ENCODE measurements around the gene HAUS3.
A peak's percentile ranks its signal among the peaks of the same experiment; 100 is the strongest.

Gene HAUS3, protein sequence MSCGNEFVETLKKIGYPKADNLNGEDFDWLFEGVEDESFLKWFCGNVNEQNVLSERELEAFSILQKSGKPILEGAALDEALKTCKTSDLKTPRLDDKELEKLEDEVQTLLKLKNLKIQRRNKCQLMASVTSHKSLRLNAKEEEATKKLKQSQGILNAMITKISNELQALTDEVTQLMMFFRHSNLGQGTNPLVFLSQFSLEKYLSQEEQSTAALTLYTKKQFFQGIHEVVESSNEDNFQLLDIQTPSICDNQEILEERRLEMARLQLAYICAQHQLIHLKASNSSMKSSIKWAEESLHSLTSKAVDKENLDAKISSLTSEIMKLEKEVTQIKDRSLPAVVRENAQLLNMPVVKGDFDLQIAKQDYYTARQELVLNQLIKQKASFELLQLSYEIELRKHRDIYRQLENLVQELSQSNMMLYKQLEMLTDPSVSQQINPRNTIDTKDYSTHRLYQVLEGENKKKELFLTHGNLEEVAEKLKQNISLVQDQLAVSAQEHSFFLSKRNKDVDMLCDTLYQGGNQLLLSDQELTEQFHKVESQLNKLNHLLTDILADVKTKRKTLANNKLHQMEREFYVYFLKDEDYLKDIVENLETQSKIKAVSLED

DNA sequence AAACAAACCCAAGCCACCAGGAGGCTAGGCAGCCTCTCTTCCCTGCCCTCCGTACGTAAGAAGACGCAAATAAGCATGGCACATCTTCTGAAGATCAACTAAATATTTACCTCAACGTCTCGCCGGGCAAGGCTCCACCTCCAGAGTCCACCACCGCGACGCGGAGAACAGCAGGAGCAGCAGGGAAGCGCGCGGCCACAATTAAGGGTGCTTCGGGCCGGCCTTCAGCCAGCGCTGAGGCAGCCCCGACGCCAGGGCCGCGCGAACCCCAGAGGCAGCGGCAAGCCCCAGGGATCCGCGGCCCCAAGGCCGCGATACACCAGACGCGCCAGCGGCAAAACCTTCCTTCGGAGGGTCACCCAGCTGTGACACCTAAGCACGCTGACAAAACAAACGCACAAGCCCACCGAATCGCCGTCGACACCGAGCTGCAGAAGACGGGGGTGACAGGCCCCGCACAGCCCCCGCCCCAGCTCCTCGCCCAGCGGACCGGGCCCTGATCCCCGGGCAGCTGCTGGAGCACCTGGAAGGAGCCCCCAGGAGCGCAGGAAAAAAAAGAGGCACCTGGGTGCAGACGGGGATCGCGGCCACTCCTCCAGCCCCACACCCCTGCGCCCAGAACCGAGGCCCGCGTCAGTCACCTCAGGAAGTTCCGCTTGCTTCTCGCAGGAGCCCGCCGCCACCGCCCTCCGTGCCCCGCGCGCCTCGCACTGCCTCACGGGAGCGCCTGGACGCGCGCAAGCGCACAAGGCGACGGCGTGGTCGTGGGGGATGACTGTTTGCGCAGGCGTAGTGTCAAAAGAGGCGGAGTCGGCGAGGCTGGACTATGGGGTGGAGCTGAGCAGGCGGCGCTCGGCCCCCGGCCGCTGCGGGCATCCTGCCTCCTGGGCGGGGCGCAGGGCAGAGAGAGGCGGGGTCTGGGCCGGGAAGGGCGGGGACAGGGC is at the start of gene HAUS3, which contains the start of gene POLN:
Gene HAUS3, minus strand, starts transcription at position 712 of the 944 bp plus-strand sequence. CDS start 1,175 bp downstream, outside the sequence.
Gene POLN, minus strand, starts transcription at position 712 of the 944 bp plus-strand sequence. CDS start 12,890 bp downstream, outside the sequence.
- peak; percentile 94 for DNase-seq

DNA sequence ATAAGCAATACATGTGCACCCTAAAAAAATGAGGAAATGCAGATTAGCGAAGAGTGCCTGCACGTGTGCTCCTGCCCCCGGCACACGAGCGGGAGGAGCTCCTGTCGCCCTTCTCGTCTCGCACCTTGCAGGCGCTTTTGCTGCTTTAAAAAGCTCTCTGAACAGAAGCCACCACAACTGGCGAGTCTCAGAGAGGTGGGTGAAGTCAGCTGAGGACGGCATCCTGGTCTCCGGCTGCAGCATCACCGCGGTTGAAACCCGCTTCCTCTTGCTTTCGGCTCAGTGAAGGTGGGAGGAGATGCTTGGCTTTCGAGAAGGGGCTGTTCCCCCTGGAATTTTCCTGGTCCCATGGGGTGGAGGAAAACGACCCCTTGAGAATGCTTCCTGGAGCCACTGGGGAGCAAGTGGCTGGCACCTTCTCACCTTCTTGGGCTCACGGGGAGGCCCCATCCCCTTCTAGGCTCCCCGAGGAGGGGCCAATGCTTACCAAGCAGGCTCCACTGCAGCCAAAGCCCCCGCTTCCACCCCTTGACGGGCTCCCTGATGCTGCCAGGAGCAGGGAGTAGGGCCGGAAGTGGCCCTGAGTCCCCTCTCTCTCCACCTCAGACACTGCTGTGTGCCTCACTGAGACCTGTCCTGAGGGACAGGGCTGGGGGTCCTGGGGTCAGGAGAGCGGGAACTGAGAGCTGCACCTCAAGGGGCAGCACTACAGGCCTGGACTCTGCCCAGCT is 49.2 kb upstream of the HAUS3 start:
- DNase-seq = no peak

DNA sequence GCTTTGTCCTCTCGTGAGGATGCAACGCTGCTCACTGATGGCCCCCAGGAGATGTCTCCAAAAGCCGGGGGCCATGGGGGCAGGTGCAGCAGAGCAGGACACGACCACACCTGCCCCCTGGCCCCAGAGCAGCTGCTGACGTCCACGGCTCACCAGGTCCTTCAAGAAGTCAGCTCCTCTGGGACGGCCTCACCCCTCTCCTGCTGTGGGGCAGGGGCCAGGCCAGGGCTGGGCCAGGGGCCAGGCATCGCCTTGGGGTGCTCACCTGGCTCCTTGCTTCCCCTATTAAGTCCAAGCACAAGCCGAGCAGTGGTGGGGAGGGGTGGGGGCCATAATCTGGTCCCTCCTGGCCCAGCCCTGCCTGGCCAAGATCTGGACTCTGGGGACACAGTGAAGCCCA is 48.6 kb upstream of the HAUS3 start:
- DNase-seq = no peak

- DNase-seq = no peak
Measured at GRCh38 chr4:2289955-2290333, 48.0 kb upstream of the HAUS3 start.

DNA sequence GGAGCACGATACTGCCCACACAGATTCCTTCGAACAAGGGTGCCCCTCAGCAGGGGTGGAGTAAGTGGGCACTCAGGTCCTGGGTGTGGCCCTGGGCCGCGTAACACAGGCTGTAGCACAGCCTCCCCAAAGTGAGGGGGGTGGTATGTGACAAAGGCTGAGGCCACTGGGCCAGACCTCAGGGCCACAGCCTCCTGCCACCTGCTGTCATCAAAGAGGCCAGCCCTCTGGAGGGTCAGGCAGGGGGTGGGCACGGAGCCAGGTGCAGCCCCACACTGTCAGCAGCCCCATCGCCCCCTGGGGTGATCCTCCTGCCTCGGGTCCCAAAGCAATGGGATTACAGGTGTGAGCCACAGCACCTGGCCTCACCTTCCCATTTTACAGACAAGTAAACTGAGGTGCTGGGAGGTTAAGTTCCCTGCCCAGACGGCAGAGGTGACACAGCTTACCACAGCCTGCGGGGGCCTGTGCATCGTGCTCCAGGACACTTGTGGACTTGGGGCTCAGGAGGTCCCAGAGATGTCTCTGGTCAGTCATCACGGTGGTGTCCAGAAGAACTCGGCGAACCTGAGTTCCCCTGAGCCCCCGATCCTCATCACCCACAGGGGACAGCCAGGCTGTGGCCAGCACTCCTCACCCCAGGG is 47.5 kb upstream of the HAUS3 start:
- DNase-seq = no peak

- no peak for DNase-seq
Measured at GRCh38 chr4:2288051-2288541, 46.2 kb upstream of the HAUS3 start.

- no peak for DNase-seq
Measured at GRCh38 chr4:2287594-2287915, 45.6 kb upstream of the HAUS3 start.

- no peak for DNase-seq
Measured at GRCh38 chr4:2286904-2287593, 45.1 kb upstream of the HAUS3 start.

DNA sequence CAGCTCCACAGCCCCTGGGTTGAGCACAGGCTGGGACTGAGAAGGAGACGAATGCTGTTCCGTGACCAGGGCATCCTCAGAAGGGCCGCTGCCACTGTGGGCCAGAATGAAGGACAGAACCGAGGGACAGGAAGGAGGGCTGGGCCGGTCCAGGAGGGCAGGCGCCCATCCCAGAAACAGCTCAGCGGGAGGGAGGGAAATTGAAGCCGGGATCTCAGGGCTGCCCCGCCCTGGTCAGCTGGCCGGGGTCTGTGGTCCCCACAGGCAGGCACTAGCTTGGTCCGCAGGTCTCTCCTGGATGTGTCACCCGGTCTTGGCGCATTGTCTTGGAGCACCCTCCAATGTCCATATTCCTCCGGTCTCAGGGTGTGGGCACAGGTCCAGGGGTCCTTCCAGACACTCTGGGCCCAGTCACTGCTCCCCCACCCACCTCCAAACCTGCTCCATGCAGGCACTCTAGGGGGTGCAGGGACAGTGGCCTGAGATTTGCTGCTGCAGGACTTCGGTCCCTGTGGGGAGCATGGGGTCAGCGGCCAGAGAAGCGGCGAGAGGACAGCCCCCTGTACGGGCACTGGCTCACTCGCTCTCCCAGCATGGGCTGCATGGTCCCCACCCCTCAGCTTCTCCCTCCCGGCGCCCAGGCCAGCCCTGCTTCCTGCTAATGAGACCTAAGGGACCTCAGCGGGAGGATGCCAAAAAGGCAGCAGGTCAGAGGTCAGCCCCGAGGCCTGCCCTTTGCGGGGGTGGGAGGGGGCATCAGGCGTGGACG is 43.9 kb upstream of the HAUS3 start:
- DNase-seq = no peak

DNA sequence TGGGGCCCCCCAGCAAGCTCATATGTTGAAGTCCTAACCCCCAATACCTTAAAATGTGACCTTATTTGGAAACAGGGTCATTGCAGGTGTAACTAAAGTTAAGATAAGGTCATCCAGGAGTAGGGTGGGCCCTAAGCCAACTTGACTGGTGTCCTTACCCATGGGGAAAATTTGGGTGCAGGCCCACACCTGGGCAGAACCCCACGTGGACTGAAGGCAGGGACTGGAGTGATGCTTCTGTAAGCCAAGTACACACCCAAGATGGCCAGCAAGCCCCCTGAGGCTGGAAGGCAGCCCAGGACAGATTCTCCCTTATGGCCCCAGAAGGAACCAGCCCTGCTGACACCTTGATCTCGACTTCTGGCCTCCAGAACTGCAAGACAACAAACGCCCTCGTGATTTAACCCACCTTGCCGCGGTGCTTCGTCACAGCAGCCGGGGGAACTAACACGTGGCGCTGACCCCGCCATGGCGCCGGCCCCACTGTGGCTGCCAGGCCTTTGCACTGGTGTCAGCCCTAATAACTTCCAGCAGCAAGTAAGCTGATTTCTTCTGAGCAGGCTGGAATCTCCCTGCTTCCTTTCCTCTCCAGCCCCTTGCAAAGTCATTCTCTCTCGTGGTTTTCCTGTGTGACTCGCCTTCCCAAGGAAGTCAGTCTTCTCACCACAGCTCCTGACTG is 43.2 kb upstream of the HAUS3 start:
- no peak for DNase-seq

DNA sequence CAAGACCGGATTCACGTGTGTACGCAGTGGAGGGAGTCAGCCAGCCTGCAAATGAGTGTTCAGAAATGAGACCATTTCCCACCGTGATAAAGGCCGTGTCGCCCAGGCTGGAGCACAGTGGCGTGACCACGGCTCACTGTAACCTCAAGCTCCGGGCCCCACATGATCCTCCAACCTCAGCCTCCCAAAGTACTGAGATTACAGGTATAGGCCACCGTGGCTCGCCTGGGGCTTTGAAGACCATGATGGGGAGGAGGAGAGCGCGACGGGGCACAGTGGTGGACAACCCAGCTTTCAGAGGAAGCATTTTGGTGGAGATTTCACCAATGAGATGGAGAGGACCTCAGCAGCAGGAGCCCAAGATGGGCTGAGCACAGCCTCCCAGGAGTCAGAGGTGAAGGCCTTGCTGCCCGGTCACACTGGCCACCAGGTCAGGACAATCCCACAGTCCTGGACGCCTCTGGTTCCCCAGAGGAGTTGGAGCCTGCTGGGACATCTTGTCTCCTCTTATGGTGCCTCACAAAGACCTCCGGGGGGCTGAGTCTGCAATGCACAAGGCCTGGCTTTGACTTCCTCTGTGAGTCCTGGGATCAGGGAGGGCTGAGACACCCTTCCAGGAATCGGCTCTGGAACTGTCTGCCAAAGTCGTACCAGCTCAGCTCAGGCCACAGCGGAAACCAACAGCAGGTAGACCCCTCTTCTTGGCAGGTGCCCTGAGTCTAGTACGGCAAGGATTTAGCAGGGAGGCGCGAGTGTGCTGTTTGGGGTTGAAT is 42.4 kb upstream of the HAUS3 start:
- DNase-seq = no peak

- DNase-seq = no peak
Measured at GRCh38 chr4:2283199-2283711, 41.3 kb upstream of the HAUS3 start.

DNA sequence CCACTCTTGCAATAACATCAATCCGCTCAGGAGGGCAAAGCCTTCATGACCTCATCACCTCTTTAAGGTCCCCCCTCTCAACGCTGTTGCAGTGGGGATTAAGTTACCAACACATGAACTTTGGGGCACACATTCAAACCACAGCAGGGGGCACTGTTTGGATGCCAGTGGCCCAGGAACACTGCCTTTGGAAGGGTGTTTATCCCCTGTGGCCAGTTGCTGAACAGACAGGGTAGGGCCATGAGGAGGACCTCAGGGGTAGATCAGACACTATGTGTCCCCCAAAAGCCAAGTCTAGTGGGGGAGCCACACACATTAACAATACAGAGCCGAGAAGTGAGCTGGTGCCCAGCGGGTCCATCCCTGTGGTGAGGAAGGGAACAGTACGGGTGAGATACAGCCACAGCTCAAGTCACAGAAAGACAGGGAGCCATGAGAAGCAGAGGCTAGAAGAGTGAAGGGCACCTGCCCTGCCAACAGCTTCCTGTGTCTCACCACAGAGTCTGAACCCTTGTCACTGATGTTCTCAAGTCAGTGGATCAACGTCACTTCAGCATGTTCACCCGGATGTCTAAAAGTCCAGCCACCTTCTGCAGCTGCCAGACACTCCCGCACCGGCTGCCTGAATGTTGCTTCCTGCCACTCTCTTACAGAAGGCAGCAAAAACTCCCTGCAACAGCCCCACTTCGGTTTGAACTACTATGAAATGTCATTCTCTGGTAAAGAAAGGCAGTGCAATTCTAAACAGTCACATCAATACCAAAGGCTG is 39.8 kb upstream of the HAUS3 start:
- no peak for DNase-seq

GRCh38 chr4:2280531-2281300 is 38.8 kb upstream of the HAUS3 start:
- no peak for DNase-seq

GRCh38 chr4:2277956-2278355 is 36.0 kb upstream of the HAUS3 start:
- DNase-seq = no peak

GRCh38 chr4:2276581-2277325 is 34.8 kb upstream of the HAUS3 start:
- no peak for DNase-seq

Measured in NCI-H526 treated with DMSO at 0.1 percent for 48 hours (cell line).